ENCODE data around the gene HSBP1L1.
A peak's percentile ranks its signal among the peaks of the same experiment; 100 is the strongest.
"Not testable (repeated sequence)": the region's sequence is repeated elsewhere in the genome, so short reads cannot be mapped to it uniquely, and the experiment has no call there.

The HSBP1L1 gene

DNA sequence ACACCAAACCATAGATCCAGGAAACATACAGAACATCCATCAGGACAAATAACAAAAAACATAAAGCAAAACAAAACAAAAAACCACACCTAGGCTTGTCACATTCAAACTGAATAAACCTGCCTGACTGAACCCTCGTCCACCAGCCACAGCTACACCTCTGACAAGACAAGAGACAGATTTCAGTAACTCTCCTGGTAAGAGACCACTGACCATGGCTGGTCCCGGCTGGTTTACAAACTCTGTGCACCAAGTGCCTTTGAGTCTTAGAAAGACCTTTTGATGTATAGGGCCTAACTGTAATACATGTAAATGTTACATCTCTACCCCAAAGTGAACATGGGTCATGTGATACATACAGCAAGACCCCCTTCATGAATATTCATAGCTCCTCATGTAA lies 8.2 kb upstream of the HSBP1L1 start:
- Histone ChIP-seq H3K4me3 (ENCODE audit: low read depth, low read length) (no peak overlapping the region), H3K36me3 (peaks cover 10% of the 10 kb centered on the region), H3K27me3 (ENCODE audit: insufficient read depth, low read depth, severe bottlenecking) (no peaks in the 10 kb centered on the region), H3K27ac (no peak overlapping the region), H3K9me3 (ENCODE audit: severe bottlenecking) (no peaks in the 10 kb centered on the region)
- no peak for DNase-seq
- TF ChIP-seq, protein P1, sequence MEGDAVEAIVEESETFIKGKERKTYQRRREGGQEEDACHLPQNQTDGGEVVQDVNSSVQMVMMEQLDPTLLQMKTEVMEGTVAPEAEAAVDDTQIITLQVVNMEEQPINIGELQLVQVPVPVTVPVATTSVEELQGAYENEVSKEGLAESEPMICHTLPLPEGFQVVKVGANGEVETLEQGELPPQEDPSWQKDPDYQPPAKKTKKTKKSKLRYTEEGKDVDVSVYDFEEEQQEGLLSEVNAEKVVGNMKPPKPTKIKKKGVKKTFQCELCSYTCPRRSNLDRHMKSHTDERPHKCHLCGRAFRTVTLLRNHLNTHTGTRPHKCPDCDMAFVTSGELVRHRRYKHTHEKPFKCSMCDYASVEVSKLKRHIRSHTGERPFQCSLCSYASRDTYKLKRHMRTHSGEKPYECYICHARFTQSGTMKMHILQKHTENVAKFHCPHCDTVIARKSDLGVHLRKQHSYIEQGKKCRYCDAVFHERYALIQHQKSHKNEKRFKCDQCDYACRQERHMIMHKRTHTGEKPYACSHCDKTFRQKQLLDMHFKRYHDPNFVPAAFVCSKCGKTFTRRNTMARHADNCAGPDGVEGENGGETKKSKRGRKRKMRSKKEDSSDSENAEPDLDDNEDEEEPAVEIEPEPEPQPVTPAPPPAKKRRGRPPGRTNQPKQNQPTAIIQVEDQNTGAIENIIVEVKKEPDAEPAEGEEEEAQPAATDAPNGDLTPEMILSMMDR (IDR thresholded peaks at IDR 0.05; ENCODE audit: low read depth, low read length), result no peak

DNA sequence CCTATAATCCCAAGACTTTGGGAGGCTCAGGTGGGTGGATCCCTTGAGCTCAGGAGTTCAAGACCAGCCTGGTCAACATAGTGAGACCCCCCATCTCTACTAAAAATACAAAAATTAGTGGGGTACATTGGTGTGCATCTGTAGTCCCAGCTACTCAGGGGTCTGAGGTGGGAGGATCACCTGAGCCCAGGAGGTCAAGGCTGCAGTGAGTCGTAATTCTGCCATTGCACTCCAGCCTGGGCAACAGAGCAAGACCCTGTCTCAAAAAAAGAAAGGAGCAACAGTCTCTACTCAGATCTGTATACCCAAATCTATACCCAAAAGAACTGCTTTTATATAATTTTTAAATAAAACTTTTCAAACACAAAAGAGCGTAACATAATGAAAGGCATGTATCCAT lies 5.5 kb upstream of the HSBP1L1 start:
- Histone ChIP-seq H3K36me3 (peaks cover under 1% of the 10 kb centered on the region; the same call in 1 of the 2 replicates), H3K27ac (no peak overlapping the region), H3K4me3 (ENCODE audit: low read depth, low read length) (no peak overlapping the region), H3K9me3 (ENCODE audit: severe bottlenecking) (no peaks in the 10 kb centered on the region), H3K27me3 (ENCODE audit: insufficient read depth, low read depth, severe bottlenecking) (no peaks in the 10 kb centered on the region)
- TF ChIP-seq, protein P1 (IDR thresholded peaks at IDR 0.05; ENCODE audit: low read depth, low read length), result no peak
- no peak for DNase-seq

DNA sequence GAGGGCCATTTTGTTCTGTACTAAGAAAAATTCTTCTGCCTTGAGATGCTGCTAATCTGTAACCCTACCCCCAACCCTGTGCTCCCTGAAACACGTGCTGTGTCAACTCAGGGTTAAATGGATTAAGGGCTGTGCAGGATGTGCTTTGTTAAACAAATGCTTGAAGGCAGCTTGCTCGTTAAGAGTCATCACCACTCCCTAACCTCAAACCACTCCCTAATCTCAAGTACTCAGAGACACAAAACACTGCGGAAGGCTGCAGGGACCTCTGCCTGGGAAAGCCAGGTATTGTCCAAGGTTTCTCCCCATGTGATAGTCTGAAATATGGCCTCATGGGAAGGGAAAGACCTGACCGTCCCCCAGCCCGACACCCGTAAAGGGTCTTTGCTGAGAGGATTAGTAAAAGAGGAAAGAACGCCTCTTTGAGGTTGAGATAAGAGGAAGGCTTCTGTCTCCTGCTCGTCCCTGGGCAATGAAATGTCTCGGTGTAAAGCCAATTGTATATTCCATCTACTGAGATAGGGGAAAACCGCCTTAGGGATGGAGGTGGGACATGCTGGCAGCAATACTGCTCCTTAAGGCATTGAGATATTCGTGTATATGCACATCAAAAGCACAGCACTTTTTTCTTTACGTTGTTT lies 4.2 kb upstream of the HSBP1L1 start:
- not testable (repeated sequence) for H3K36me3 ChIP-seq; H3K27me3 ChIP-seq (ENCODE audit: insufficient read depth, low read depth, severe bottlenecking); H3K9me3 ChIP-seq (ENCODE audit: severe bottlenecking)
- DNase-seq, result peak; percentile 85
- Histone ChIP-seq H3K4me3 (ENCODE audit: low read depth, low read length) (peak overlapping the region; percentile 34), H3K27ac (peak overlapping the region; percentile 58)

DNA sequence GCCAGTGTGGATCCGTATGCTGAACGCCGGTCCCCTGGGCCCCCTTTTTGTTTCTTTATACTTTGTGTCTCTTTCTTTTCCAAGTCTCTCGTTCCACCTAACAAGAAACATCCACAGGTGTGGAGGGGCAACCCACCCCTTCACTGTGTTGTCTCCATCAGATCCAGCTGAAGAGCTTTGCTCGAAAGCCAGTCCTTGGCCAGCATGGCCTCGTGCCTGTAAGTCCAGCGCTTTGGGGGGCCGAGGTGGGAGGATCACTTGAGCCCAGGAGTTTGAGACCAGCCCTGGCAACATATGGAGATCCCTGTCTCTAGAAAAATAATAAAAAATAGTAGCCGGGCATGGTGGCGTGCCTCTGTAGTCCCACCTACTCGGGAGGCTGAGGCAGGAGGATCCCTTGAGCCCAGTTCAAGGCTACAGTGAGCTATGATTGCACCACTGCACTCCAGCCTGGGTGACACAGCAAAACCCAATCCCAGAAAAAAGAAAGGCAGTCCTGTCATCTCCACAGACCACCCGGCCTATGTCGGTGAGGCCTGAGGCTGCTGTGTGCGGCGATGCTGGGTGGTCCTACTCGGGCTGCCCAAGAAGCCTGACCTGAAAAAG lies 3.4 kb upstream of the HSBP1L1 start:
- Histone ChIP-seq H3K4me3 (ENCODE audit: low read depth, low read length) (peak overlapping the region; percentile 34; the same call in 1 of the 2 replicates), H3K36me3 (no peaks in the 10 kb centered on the region), H3K27me3 (ENCODE audit: insufficient read depth, low read depth, severe bottlenecking) (no peaks in the 10 kb centered on the region), H3K9me3 (ENCODE audit: severe bottlenecking) (no peaks in the 10 kb centered on the region), H3K27ac (peak overlapping the region; percentile 58)
- TF ChIP-seq, protein P1 (IDR thresholded peaks at IDR 0.05; ENCODE audit: low read depth, low read length), result no peak
- no peak for DNase-seq

DNA sequence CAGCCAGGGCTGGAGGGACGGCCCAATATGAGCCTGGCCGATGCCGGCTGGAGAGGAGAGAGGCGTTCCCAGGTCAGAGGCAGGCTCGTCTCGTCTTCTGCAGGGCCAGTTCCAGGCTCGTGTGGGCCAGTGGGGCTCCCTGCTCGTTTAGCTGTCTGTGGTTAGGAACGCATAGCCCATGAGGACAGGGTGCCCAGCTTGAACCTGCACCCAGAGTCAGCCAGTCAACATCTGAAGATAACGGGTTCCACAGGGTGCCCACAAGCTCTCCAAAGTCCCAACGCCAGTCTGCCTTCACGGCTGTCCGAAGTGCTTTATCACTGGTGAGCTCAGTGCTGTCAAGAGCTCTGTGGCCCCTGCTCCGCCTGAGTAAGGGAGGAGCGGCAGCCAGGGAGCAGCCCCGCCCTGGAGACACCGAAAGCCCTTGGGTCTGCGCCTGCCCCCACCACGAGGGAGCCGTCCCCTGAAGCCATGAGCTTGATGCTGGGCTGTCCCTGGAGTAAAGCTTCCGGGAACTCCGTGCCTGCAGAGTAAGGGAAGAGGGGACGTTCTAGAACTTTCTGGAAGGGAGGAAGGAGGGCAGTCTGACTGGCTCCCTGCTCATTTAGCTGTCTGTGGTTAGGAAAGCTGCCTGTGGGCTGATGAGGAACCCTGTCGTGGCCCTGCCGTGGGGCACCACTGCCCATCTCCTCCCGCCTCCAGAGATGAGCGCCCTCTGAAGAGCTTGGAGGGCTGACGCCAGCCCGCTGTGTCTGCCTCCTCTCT lies 2.7 kb upstream of the HSBP1L1 start:
- Histone ChIP-seq H3K9me3 (ENCODE audit: severe bottlenecking) (no peaks in the 10 kb centered on the region), H3K27me3 (ENCODE audit: insufficient read depth, low read depth, severe bottlenecking) (no peaks in the 10 kb centered on the region), H3K36me3 (no peaks in the 10 kb centered on the region), H3K27ac (peak overlapping the region; percentile 58), H3K4me3 (ENCODE audit: low read depth, low read length) (no peak overlapping the region)
- TF ChIP-seq, protein P1 (IDR thresholded peaks at IDR 0.05; ENCODE audit: low read depth, low read length), result no peak
- no peak for DNase-seq

DNA sequence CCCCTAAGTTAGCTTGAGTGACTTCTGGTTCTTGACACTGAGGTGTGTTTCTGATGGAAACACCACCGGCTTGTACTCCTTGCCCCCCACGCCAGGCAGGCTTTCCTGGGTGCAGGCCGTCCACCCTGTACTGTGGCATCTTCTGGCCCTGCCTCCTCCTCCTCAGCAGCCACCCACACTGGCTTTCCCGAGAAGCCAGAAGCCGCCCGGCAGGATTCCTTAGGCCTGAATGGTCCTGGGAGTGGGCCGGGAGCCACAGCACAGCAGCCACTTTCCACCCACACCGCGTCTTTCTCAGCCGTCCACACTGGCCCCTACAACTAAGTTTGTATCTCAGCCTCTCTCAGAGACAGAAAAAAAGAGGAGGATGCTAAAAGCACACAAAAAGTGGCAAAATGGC lies 2.1 kb upstream of the HSBP1L1 start:
- no peaks in the 10 kb centered on the region for H3K27me3 ChIP-seq (ENCODE audit: insufficient read depth, low read depth, severe bottlenecking)
- no peaks in the 10 kb centered on the region for H3K9me3 ChIP-seq (ENCODE audit: severe bottlenecking)
- DNase-seq, result no peak
- TF ChIP-seq, protein P1 (IDR thresholded peaks at IDR 0.05; ENCODE audit: low read depth, low read length), result no peak
- H3K27ac ChIP-seq, result no peak overlapping the region
- no peak overlapping the region for H3K4me3 ChIP-seq (ENCODE audit: low read depth, low read length)
- H3K36me3 ChIP-seq, result no peaks in the 10 kb centered on the region
